K562 (cell line): ENCODE measurements around the gene BBLN. TPM values are rescaled to one million over a fixed set of nuclear protein-coding genes. Genes with fewer than 3 reads are reported as not detected.

Source experiments
- DIDO1 ChIP-seq: fragments of 450-650 bp; IDR thresholded peaks from 2 replicates; pipeline ENCODE4 v1.6.1; 2016; ENCODE audit warnings: low read depth, missing biosample characterization, missing genetic modification characterization
- EZH2 ChIP-seq: IDR thresholded peaks from 2 replicates; pipeline ENCODE4 v1.6.1; 2012; ENCODE audit warnings: low read depth, mild to moderate bottlenecking, inconsistent platforms, low read length, borderline replicate concordance
- HDAC3 ChIP-seq: fragments of 450-650 bp; IDR thresholded peaks from 2 replicates; pipeline ENCODE4 v1.6.1; 2018; ENCODE audit warnings: borderline replicate concordance, mild to moderate bottlenecking, moderate library complexity; ENCODE audit not compliant: partially characterized antibody
- HMGXB4 ChIP-seq: sonication (generic); formaldehyde crosslinking; IDR thresholded peaks from 2 replicates; pipeline ENCODE4 v1.8.1; 2023; ENCODE audit warnings: mild to moderate bottlenecking, missing genetic modification reagents
- MLX ChIP-seq, 2 experiments: fragments of 450-650 bp in 1 of 2; sonication (generic) in 1 of 2; formaldehyde crosslinking; conservative IDR thresholded peaks; 2 replicates each; pipeline versions ENCODE4 v1.4.0 to v1.8.1; 2020 to 2022; ENCODE audit warnings: mild to moderate bottlenecking in 1 of 2, missing genetic modification reagents in 1 of 2
- MTF1 ChIP-seq: fragments of 250-450 bp; sonication (Bioruptor Pico); IDR thresholded peaks from 2 replicates; pipeline ENCODE4 v1.9.0; 2021; ENCODE audit warnings: moderate library complexity, mild to moderate bottlenecking, inconsistent platforms, borderline replicate concordance
- NONO ChIP-seq, 2 experiments: fragments of 200-400 bp in 1 of 2; fragments of 450-650 bp in 1 of 2; formaldehyde crosslinking in 1 of 2; IDR thresholded peaks; 2 replicates each; pipeline ENCODE4 v1.6.1; 2017; ENCODE audit warnings: low read depth in 2 of 2, mild to moderate bottlenecking in 2 of 2, moderate library complexity in 2 of 2, low read length in 1 of 2
- PURB ChIP-seq: sonication (generic); formaldehyde crosslinking; IDR thresholded peaks from 2 replicates; pipeline ENCODE4 v1.9.0; 2021; ENCODE audit warnings: low read depth, mild to moderate bottlenecking, missing genetic modification reagents
- SP1 ChIP-seq: sonication (generic); formaldehyde crosslinking; IDR thresholded peaks from 2 replicates; pipeline ENCODE4 v1.8.1; 2022; ENCODE audit warnings: mild to moderate bottlenecking, missing genetic modification reagents
- SRF ChIP-seq, 2 experiments: fragments of 250-450, 450-650 bp in 1 of 2; sonication (Bioruptor Pico) in 1 of 2; sonication (generic) in 1 of 2; formaldehyde crosslinking; IDR thresholded peaks; 2 replicates each; pipeline versions ENCODE4 v1.5.0 to v1.5.1; 2020 to 2022; ENCODE audit warnings: mild to moderate bottlenecking in 1 of 2, missing genetic modification reagents in 1 of 2
- STAT6 ChIP-seq: sonication (generic); formaldehyde crosslinking; IDR thresholded peaks from 2 replicates; pipeline ENCODE4 v1.8.1; 2023; ENCODE audit warnings: mild to moderate bottlenecking, missing genetic modification reagents
- TAF15 ChIP-seq: fragments of 200-400 bp; formaldehyde crosslinking; IDR thresholded peaks from 2 replicates; pipeline ENCODE4 v1.6.1; 2017; ENCODE audit warnings: mild to moderate bottlenecking, low read depth, low read length, moderate library complexity
- TFAP4 ChIP-seq: sonication (generic); formaldehyde crosslinking; IDR thresholded peaks from 2 replicates; pipeline ENCODE4 v1.8.0; 2022; ENCODE audit warnings: missing genetic modification reagents, mild to moderate bottlenecking, moderate library complexity, borderline replicate concordance
- ZC3H4 ChIP-seq: sonication (generic); formaldehyde crosslinking; IDR thresholded peaks from 2 replicates; pipeline ENCODE4 v1.9.0; 2021; ENCODE audit warnings: missing genetic modification reagents, borderline replicate concordance
- ZFX ChIP-seq: sonication (generic); formaldehyde crosslinking; IDR thresholded peaks from 2 replicates; pipeline ENCODE4 v1.8.0; 2022; ENCODE audit warnings: mild to moderate bottlenecking, missing genetic modification reagents, moderate library complexity
- ZKSCAN8 ChIP-seq: fragments of 200-800 bp; sonication (Bioruptor generic); IDR thresholded peaks from 2 replicates; pipeline ENCODE4 v1.6.1; 2016; ENCODE audit warnings: missing genetic modification characterization, missing compliant biosample characterization
- ZNF253 ChIP-seq: fragments of 250-450 bp; sonication (Bioruptor Pico); conservative IDR thresholded peaks from 2 replicates; pipeline ENCODE4 v1.6.1; 2021; ENCODE audit warnings: mild to moderate bottlenecking
- polyA plus RNA-seq, 8 experiments: library from polyadenylated mRNA; depleted of rRNA in 4 of 8; stranded (reverse) in 5 of 8; unstranded in 3 of 8; fragments of >200 nt; fragmentation: Nextera tagmentation in 2 of 8; fragmentation: Illumina TruSeq in 1 of 8; extraction: Ambion mirVana in 2 of 8; extraction: Trizol in 1 of 8; gene quantifications; 2 replicates each; pipeline versions ENCODE4 v1.2.1 to v1.2.3, GENCODE V29; 2011 to 2014; ENCODE audit warnings: inconsistent platforms in 1 of 8, missing spikeins in 1 of 8
- total RNA-seq, 7 experiments: library from RNA; depleted of rRNA in 6 of 7; stranded (reverse); fragments of >200 nt in 6 of 7; fragmentation: Illumina TruSeq in 2 of 7; extraction: Trizol in 2 of 7; gene quantifications; 2 replicates each; pipeline versions ENCODE4 v1.2.1 to v1.2.3, GENCODE V29; 2011 to 2021; ENCODE audit warnings: low replicate concordance in 1 of 7

The BBLN gene
- total and polyA plus RNA-seq, 9 of the 15 experiments (the other 6 are each of a cell fraction or from before 2014, with no cell fraction given), result 4.2 to 331 (median 87.1) TPM

- no peak for TF ChIP-seq ZFX (CRISPR knock-in tag)
- TF ChIP-seq ZC3H4 (CRISPR knock-in tag), result no peak
- no peak for TF ChIP-seq MLX (CRISPR knock-in tag; conservative IDR thresholded peaks at IDR 0.05)
- TF ChIP-seq SP1 (CRISPR knock-in tag), result peak; percentile 87
- TF ChIP-seq NONO (IDR thresholded peaks at IDR 0.05; ENCODE audit: low read depth in 2 of 2, low read length in 1 of 2), result 0 out of 4 replicates have a peak, but pooled peaks of 1 of the 2 experiments have one; percentile 43
- peak; percentile 91; the same call in 1 of the 2 replicates for TF ChIP-seq HMGXB4 (CRISPR knock-in tag)
- TF ChIP-seq STAT6 (CRISPR knock-in tag), result peak; percentile 83; the same call in 1 of the 2 replicates
- no peak for TF ChIP-seq ZNF253 (CRISPR knock-in tag)
- TF ChIP-seq TAF15, result no peak
- TF ChIP-seq EZH2, result no peak
- TF ChIP-seq ZKSCAN8 (CRISPR knock-in tag), result no peak
- no peak for TF ChIP-seq DIDO1 (tag)
- no peak for TF ChIP-seq HDAC3
- TF ChIP-seq SRF (CRISPR knock-in tag; IDR thresholded peaks at IDR 0.05), result no peak
- no peak for TF ChIP-seq MTF1
- no peak for TF ChIP-seq PURB (CRISPR knock-in tag)
- TF ChIP-seq TFAP4 (CRISPR knock-in tag), result peak; percentile 75
These were observed 42.2 kb upstream of the BBLN start (continued) for GRCh38 chr9:128117613-128118471.
